HG02884 (cell line): ENCODE data around the gene TFCP2.

Experiments
- ATAC-seq: cut with Tn5 transposase; IDR thresholded peaks from one replicate; pipeline ENCODE4 v1.9.1; 2021; ENCODE audit warnings: mild to moderate bottlenecking, moderate library complexity; ENCODE audit not compliant: unreplicated experiment

The TFCP2 gene

GRCh38 chr12:51197736-51198567 is 25.0 kb upstream of the TFCP2 start:
- ATAC-seq, result no peak

- no peak for ATAC-seq
Measured at GRCh38 chr12:51196547-51196946, 23.6 kb upstream of the TFCP2 start.

GRCh38 chr12:51195841-51196240 is 22.9 kb upstream of the TFCP2 start:
- no peak for ATAC-seq

- no peak for ATAC-seq
Measured at GRCh38 chr12:51192284-51192671, 19.3 kb upstream of the TFCP2 start.

GRCh38 chr12:51191516-51192283 is 18.8 kb upstream of the TFCP2 start:
- ATAC-seq, result no peak

GRCh38 chr12:51190820-51191219 is 17.9 kb upstream of the TFCP2 start:
- no peak for ATAC-seq

GRCh38 chr12:51189790-51190355 is 16.9 kb upstream of the TFCP2 start:
- ATAC-seq, result no peak

- ATAC-seq, result no peak
Measured at GRCh38 chr12:51188359-51189051, 15.6 kb upstream of the TFCP2 start.

- ATAC-seq, result no peak
Measured at GRCh38 chr12:51187370-51187987, 14.5 kb upstream of the TFCP2 start.

- no peak for ATAC-seq
Measured at GRCh38 chr12:51186465-51187085, 13.6 kb upstream of the TFCP2 start.

GRCh38 chr12:51185171-51185717 is 12.3 kb upstream of the TFCP2 start:
- no peak for ATAC-seq

GRCh38 chr12:51183816-51184215 is 10.9 kb upstream of the TFCP2 start:
- no peak for ATAC-seq

- no peak for ATAC-seq
Measured at GRCh38 chr12:51183349-51183748, 10.4 kb upstream of the TFCP2 start.

- ATAC-seq, result no peak
Measured at GRCh38 chr12:51181558-51181957, 8.6 kb upstream of the TFCP2 start.

- ATAC-seq, result no peak
Measured at GRCh38 chr12:51177897-51178296, 5.0 kb upstream of the TFCP2 start.

GRCh38 chr12:51174501-51174900 is 1.6 kb upstream of the TFCP2 start:
- ATAC-seq, result no peak

- ATAC-seq, result peak; percentile 4
Measured at GRCh38 chr12:51171884-51172514, 936 bp downstream of the TFCP2 start.

GRCh38 chr12:51163795-51164194 is 9.1 kb downstream of the TFCP2 start:
- ATAC-seq, result no peak

- no peak for ATAC-seq
Measured at GRCh38 chr12:51162217-51162616, 10.7 kb downstream of the TFCP2 start.
